ENCODE results near the gene ZNF182. TPM values are rescaled to one million over a fixed set of nuclear protein-coding genes. Genes with fewer than 3 reads are reported as not detected.

ZNF182 gene
- total RNA-seq, result 1.8 and 2.2 TPM in 2 replicates

DNA sequence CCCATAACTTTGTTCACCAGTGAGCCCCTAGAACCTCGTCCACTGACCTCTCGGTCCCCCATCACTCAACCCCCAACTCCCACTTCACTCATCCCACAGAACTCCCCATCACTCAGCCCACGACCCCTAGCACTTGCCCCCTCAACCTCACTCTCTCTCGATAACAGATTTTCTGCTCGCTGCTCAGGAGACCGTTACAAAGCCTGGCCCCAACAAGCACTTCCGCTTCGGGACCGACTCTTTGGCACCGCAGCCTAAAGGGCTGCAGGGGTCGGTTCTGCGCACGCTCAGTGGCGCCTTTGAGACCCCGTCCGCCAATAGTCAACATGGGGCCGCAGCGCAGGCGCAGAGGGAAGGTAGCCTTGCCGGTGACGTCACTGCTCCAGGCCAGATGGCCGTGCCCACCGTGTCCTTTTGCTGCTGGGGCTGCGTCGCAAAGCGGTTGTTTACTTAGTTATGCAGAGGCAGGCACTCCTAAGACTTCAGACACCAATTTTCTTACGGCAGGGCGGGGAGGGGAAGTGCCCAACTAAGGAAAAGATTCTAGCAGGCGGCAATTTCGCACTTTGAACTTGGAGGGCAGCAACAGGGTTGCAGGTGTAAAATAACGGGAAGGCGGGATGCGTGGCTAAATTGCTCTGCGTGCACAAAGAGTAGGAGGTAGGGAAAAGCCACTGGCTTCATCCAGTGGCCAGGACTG is at the start of gene ZNF182:
TSS of gene ZNF182 (minus strand) at position 232 of the 700 bp plus-strand sequence. CDS start 1,380 bp downstream, outside the sequence.

GRCh38 chrX:48006688-48007087 is 2.9 kb upstream of the ZNF182 start, which contains the start of gene SPACA5:
Gene SPACA5 (plus strand): TSS chrX:48006988. CDS start chrX:48007803, 815 bp downstream.

Other genes starting within 250 kb of the ZNF182 start
- gene ZNF81, start 167.1 kb downstream of the ZNF182 start, total RNA-seq, result 1.6 and 1.9 TPM in 2 replicates
- gene SPACA5, start 3.0 kb upstream of the ZNF182 start, total RNA-seq, result not detected in 2 replicates
- 0.26 and 0.58 TPM in 2 replicates for gene ZNF630, start 67.7 kb upstream of the ZNF182 start, total RNA-seq
- not detected in 2 replicates for gene SPACA5B, start 126.6 kb upstream of the ZNF182 start, total RNA-seq
- not detected in 2 replicates for gene SSX5, start 192.8 kb upstream of the ZNF182 start, total RNA-seq

Data from pericardium fibroblast (primary cell).